Thymus (tissue), 11 donors: ENCODE results near the gene COL24A1. TPM values are rescaled to one million over a fixed set of nuclear protein-coding genes. Genes with fewer than 3 reads are reported as not detected.
"Not testable (repeated sequence)": the region's sequence is repeated elsewhere in the genome, so short reads cannot be mapped to it uniquely, and the experiment has no call there.

Experiments used
- DNase-seq, 9 donors: peaks; one replicate each; pipeline ENCODE4 v3.0.0-alpha.2; 2013; ENCODE audit warnings: low spot score in 9 of 9, low read depth in 6 of 9, missing footprints in 1 of 9
- H3K27ac ChIP-seq, 2 donors: one replicate each; pipeline ENCODE4 v1.5.1; 2013; ENCODE audit warnings: control low read depth in 1 of 2, low read depth in 1 of 2, low read length in 1 of 2, mild to moderate bottlenecking in 1 of 2, moderate library complexity in 1 of 2
- H3K27me3 ChIP-seq, 2 donors: one replicate each; pipeline ENCODE4 v1.5.1; 2013; ENCODE audit warnings: low read length in 1 of 2; ENCODE audit not compliant: control insufficient read depth in 2 of 2, insufficient read depth in 1 of 2
- H3K36me3 ChIP-seq, 2 donors: one replicate each; pipeline ENCODE4 v1.5.1; 2013; ENCODE audit warnings: low read length in 1 of 2, mild to moderate bottlenecking in 1 of 2, moderate library complexity in 1 of 2; ENCODE audit not compliant: control insufficient read depth in 2 of 2, insufficient read depth in 2 of 2
- H3K4me1 ChIP-seq, 2 donors: one replicate each; pipeline ENCODE4 v1.5.1; 2013; ENCODE audit warnings: low read length in 2 of 2; ENCODE audit not compliant: control insufficient read depth in 2 of 2, insufficient read depth in 2 of 2
- H3K4me3 ChIP-seq, 2 donors: one replicate each; pipeline ENCODE4 v1.5.1; 2013; ENCODE audit warnings: low read length in 2 of 2, control low read depth in 1 of 2, mild to moderate bottlenecking in 1 of 2
- H3K9me3 ChIP-seq, 2 donors: one replicate each; pipeline ENCODE4 v1.5.1; 2013; ENCODE audit warnings: low read length in 1 of 2, mild to moderate bottlenecking in 1 of 2; ENCODE audit not compliant: control insufficient read depth in 2 of 2, insufficient read depth in 1 of 2
- WGBS: extraction: QIAGEN DNeasy Blood & Tissue Kit; methylation state at CpG from one replicate; pipeline ENCODE4 v1.1.7; 2013; 5-methylcytosine and 5-hydroxymethylcytosine counted together
- polyA plus RNA-seq: library from polyadenylated mRNA; stranded (reverse); fragments of 200-250 nt; gene quantifications from one replicate; pipeline ENCODE4 v1.2.3, GENCODE V29; 2013
- total RNA-seq: library from RNA; stranded (reverse); fragments of 120-200 nt; gene quantifications from one replicate; pipeline ENCODE4 v1.2.4, GENCODE V29; 2013
- donor health status: healthy.

Gene COL24A1
- total and polyA plus RNA-seq, 2 donors = 0.33 to 1.3 TPM

DNA sequence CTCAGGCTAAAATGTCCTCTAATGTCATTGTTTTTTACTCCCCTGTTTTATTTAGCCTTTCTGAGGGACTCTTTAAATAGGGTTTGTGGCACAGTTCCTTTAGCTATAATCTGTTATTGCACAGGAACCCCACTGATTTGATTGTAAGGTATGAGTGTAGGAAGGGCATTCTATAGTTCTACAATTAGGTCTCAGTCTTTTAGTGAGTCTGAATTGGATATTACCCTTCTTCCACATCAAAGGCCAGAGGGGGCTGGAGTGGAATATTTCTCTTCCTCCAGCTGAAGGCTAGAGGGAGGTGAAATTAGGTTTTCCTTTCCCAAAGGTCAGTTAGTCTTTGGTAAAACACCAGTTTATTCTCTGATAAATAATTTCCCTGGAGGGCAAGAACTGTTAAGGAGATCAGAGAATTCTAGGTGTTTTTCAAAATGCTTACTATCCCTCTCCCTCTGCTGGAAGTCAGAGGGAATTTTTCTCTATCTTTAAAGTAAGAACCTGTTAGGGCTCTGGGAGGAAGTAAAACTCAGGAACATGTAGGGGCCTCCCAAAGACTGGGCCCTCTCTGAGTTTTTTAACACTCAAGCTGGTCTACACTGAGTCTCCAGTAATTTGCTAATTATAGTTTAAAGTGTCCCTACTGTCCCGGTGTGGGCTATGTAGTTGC lies 272.1 kb downstream of the COL24A1 start:
- DNase-seq = no peak
- 43% methylated on average over 1 of the region's 1 CpG for WGBS

DNA sequence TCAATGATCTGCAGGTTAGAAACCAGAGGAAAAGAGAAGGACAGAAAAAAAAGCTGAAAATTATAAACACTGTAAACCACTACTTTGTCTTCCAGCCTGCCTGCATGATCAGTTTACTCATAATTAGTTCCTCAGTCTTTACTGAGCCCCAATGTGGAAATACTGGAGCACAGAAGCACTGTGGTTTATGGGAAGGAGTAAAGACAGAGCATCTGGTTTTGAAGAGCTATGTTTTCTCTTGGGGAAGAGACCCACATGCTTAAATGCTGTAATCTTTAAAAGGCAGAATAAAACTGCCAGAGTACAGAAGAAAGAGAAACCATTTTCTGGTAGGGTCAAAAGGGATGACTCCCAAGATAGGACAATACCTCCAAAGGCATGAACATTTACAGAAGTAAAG lies 289.4 kb downstream of the COL24A1 start:
- no peak overlapping the region for H3K4me3 ChIP-seq

More for the DNA sequence above, 272.1 kb downstream of the COL24A1 start:
- no peaks in the 10 kb centered on the region for H3K9me3 ChIP-seq
- H3K4me1 ChIP-seq = no peaks in the 10 kb centered on the region
- no peak overlapping the region for H3K4me3 ChIP-seq
- H3K27ac ChIP-seq = no peak overlapping the region
- no peaks in the 10 kb centered on the region for H3K36me3 ChIP-seq
- H3K27me3 ChIP-seq = no peaks in the 10 kb centered on the region

GRCh38 chr1:85865213-85865612 lies 291.4 kb downstream of the COL24A1 start:
- no peaks in the 10 kb centered on the region for H3K9me3 ChIP-seq
- H3K27me3 ChIP-seq = no peaks in the 10 kb centered on the region
- 71% methylated on average over 1 of the region's 1 CpG for WGBS
- no peaks in the 10 kb centered on the region for H3K36me3 ChIP-seq
- no peak for DNase-seq
- H3K4me3 ChIP-seq = no peak overlapping the region
- no peaks in the 10 kb centered on the region for H3K4me1 ChIP-seq
- H3K27ac ChIP-seq = no peak overlapping the region

More for the DNA sequence above, 289.4 kb downstream of the COL24A1 start:
- Histone ChIP-seq H3K4me1 (no peaks in the 10 kb centered on the region), H3K36me3 (no peaks in the 10 kb centered on the region), H3K9me3 (no peaks in the 10 kb centered on the region), H3K27ac (no peak overlapping the region), H3K27me3 (no peaks in the 10 kb centered on the region)
- DNase-seq = peak in 1 of 9 donors; percentile 13

DNA sequence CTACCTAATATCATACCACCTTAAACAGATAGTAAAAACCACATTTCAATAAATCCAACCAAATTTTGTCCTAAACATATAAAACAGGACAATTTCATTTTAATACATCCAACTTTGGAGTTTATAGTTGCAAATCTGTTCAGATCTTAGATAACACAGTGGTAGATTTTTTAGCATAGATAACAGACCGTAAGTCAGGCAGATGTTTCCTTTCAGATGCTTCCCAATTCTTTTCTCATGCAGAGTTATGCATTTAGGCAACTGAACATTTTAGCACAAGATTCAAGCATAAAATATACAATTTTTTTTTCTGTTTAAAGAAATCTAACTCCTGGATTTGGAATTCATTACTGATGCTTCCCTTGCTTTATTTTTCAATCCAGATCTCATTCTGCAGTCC lies 291.8 kb downstream of the COL24A1 start:
- Histone ChIP-seq H3K4me1 (no peaks in the 10 kb centered on the region), H3K4me3 (no peak overlapping the region), H3K9me3 (no peaks in the 10 kb centered on the region), H3K27me3 (no peaks in the 10 kb centered on the region), H3K36me3 (no peaks in the 10 kb centered on the region), H3K27ac (no peak overlapping the region)
- peak in 1 of 9 donors; percentile 31 for DNase-seq
- 6% methylated on average over 1 of the region's 1 CpG for WGBS

- not testable (repeated sequence) for DNase-seq, H3K4me3 ChIP-seq, H3K27ac ChIP-seq, H3K4me1 ChIP-seq, H3K9me3 ChIP-seq, H3K36me3 ChIP-seq, H3K27me3 ChIP-seq
- 94% methylated on average over 1 of the region's 1 CpG for WGBS
Measured at GRCh38 chr1:85863639-85864038, 292.9 kb downstream of the COL24A1 start.

GRCh38 chr1:85862456-85862855 lies 294.1 kb downstream of the COL24A1 start:
- no peak for DNase-seq
- Histone ChIP-seq H3K27me3 (no peaks in the 10 kb centered on the region), H3K36me3 (no peaks in the 10 kb centered on the region), H3K4me1 (no peaks in the 10 kb centered on the region), H3K4me3 (no peak overlapping the region), H3K27ac (no peak overlapping the region), H3K9me3 (no peaks in the 10 kb centered on the region)
- 92% methylated on average over 1 of the region's 1 CpG for whole genome bisulfite sequencing

- H3K4me1 ChIP-seq = no peaks in the 10 kb centered on the region
- H3K9me3 ChIP-seq = no peaks in the 10 kb centered on the region
- H3K36me3 ChIP-seq = no peaks in the 10 kb centered on the region
- no peak overlapping the region for H3K4me3 ChIP-seq
- no peaks in the 10 kb centered on the region for H3K27me3 ChIP-seq
- no peak overlapping the region for H3K27ac ChIP-seq
- no peak for DNase-seq
Measured at GRCh38 chr1:85857991-85858390, 298.6 kb downstream of the COL24A1 start.

DNA sequence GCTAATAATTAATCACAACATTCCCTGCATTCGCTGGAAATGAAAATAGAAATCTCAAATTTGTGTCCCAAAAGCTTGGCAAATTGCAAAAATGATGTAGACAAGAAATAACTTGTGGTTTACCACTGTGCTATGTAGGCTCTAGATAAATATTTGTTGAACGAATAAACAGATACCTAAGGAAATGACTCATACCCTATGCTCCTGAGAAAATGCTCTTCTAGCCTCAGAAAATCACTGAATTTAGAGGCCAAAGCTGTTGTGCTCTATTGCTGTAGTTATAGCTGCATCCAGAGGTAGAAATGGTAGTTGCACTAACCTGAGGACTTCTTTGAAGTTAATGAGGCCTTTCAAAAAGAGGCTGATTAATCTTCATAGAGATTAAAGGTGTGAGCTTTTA lies 306.3 kb downstream of the COL24A1 start:
- no peak overlapping the region for H3K4me3 ChIP-seq

GRCh38 chr1:85849660-85850059 lies 306.9 kb downstream of the COL24A1 start:
- H3K27ac ChIP-seq = no peak overlapping the region
- H3K9me3 ChIP-seq = no peaks in the 10 kb centered on the region
- DNase-seq = no peak
- H3K36me3 ChIP-seq = no peaks in the 10 kb centered on the region
- 86% methylated on average over 4 of the region's 4 CpGs for WGBS
- no peak overlapping the region for H3K4me3 ChIP-seq
- no peaks in the 10 kb centered on the region for H3K27me3 ChIP-seq
- H3K4me1 ChIP-seq = no peaks in the 10 kb centered on the region

More for the DNA sequence above, 306.3 kb downstream of the COL24A1 start:
- H3K36me3 ChIP-seq = no peaks in the 10 kb centered on the region
- H3K27ac ChIP-seq = no peak overlapping the region
- H3K4me1 ChIP-seq = no peaks in the 10 kb centered on the region
- H3K9me3 ChIP-seq = no peaks in the 10 kb centered on the region
- H3K27me3 ChIP-seq = no peaks in the 10 kb centered on the region
- DNase-seq = no peak
- 29% methylated on average over 2 of the region's 2 CpGs for WGBS
